ENCODE data around the gene CEP83.
"Not testable (repeated sequence)": the region's sequence is repeated elsewhere in the genome, so short reads cannot be mapped to it uniquely, and the experiment has no call there.

The CEP83 gene

GRCh38 chr12:94374124-94374523, 85.5 kb downstream of the CEP83 start:
- no peak for DNase-seq

GRCh38 chr12:94372461-94372860, 87.2 kb downstream of the CEP83 start:
- no peak for DNase-seq

GRCh38 chr12:94362653-94363052, 97.0 kb downstream of the CEP83 start:
- no peak for DNase-seq

- DNase-seq, result no peak
These were observed 99.9 kb downstream of the CEP83 start for GRCh38 chr12:94359761-94360160.

GRCh38 chr12:94353130-94353529, 106.5 kb downstream of the CEP83 start:
- DNase-seq, result no peak

- no peak for DNase-seq
These were observed 119.1 kb downstream of the CEP83 start for GRCh38 chr12:94340573-94340972.

- DNase-seq, result no peak
These were observed 121.5 kb downstream of the CEP83 start for GRCh38 chr12:94338006-94338794.

- DNase-seq, result peak in 1 of 2 experiments; percentile 8
These were observed 123.3 kb downstream of the CEP83 start for GRCh38 chr12:94336211-94336925.

- no peak for DNase-seq
These were observed 126.3 kb downstream of the CEP83 start for GRCh38 chr12:94333396-94333795.

GRCh38 chr12:94329366-94329765, 130.3 kb downstream of the CEP83 start:
- no peak for DNase-seq

- DNase-seq, result no peak
These were observed 131.9 kb downstream of the CEP83 start for GRCh38 chr12:94327809-94328208.

- DNase-seq, result no peak
These were observed 132.9 kb downstream of the CEP83 start for GRCh38 chr12:94326727-94327126.

- DNase-seq, result no peak
These were observed 133.4 kb downstream of the CEP83 start for GRCh38 chr12:94326234-94326633.

- DNase-seq, result no peak
These were observed 137.3 kb downstream of the CEP83 start for GRCh38 chr12:94322346-94322745.

- DNase-seq, result no peak
These were observed 139.6 kb downstream of the CEP83 start for GRCh38 chr12:94320109-94320508.

- DNase-seq, result no peak
These were observed 141.5 kb downstream of the CEP83 start for GRCh38 chr12:94318181-94318580.

- not testable (repeated sequence) for DNase-seq
These were observed 143.1 kb downstream of the CEP83 start for GRCh38 chr12:94316600-94316999.

GRCh38 chr12:94312378-94312777, 147.3 kb downstream of the CEP83 start:
- DNase-seq, result no peak

GRCh38 chr12:94309373-94309772, 150.3 kb downstream of the CEP83 start:
- DNase-seq, result no peak

- no peak for DNase-seq
These were observed 151.1 kb downstream of the CEP83 start for GRCh38 chr12:94308612-94309011.

- no peak for DNase-seq
These were observed 154.3 kb downstream of the CEP83 start for GRCh38 chr12:94305130-94305957.

- no peak for DNase-seq
These were observed 155.1 kb downstream of the CEP83 start for GRCh38 chr12:94304566-94305061.

GRCh38 chr12:94304012-94304411, 155.7 kb downstream of the CEP83 start:
- DNase-seq, result no peak

Measured in AML-193 (cell line).